Ovary (tissue), 9 donors: Measurements from ENCODE around the gene ECHDC3. TPM values are rescaled to one million over a fixed set of nuclear protein-coding genes. Genes with fewer than 3 reads are reported as not detected.
"Not testable (repeated sequence)": the region's sequence is repeated elsewhere in the genome, so short reads cannot be mapped to it uniquely, and the experiment has no call there.

Experiments used
- DNase-seq, 5 donors: peaks; one replicate each; pipeline ENCODE4 v3.0.0-alpha.2; 2019 to 2020
- H3K27ac ChIP-seq, 2 donors: fragments of 200-600 bp; one replicate each; pipeline versions ENCODE4 v1.5.1 to v1.8.0; 2019 to 2022
- H3K27me3 ChIP-seq: fragments of 200-600 bp; one replicate; pipeline ENCODE4 v1.8.0; 2022
- H3K36me3 ChIP-seq: fragments of 200-600 bp; sonication (generic); one replicate; pipeline ENCODE4 v1.5.1; 2019
- H3K4me1 ChIP-seq: one replicate; pipeline ENCODE4 v1.8.1; 2013; ENCODE audit warnings: mild to moderate bottlenecking, moderate library complexity; ENCODE audit not compliant: insufficient read depth
- H3K4me3 ChIP-seq: fragments of 200-600 bp; sonication (generic); one replicate; pipeline ENCODE4 v1.5.1; 2017
- H3K9me3 ChIP-seq, 2 donors: fragments of 200-600 bp in 1 of 2; sonication (generic) in 1 of 2; one replicate each; pipeline versions ENCODE4 v1.5.1 to v1.8.1; 2013 to 2019; ENCODE audit warnings: mild to moderate bottlenecking in 1 of 2, moderate library complexity in 1 of 2
- EP300 ChIP-seq: sonication (generic); formaldehyde crosslinking; IDR thresholded peaks from one replicate; pipeline ENCODE4 v1.6.1; 2017; ENCODE audit warnings: antibody characterized with exemption
- POLR2A ChIP-seq: fragments of 450-650 bp; IDR thresholded peaks from one replicate; pipeline ENCODE4 v1.6.1; 2017; ENCODE audit warnings: antibody characterized with exemption, mild to moderate bottlenecking, moderate library complexity
- WGBS, 3 donors: extraction: QIAGEN DNeasy Blood & Tissue Kit in 1 of 3; methylation state at CpG; one replicate each; pipeline versions ENCODE4 v1.1.5 to v1.1.7; 2013 to 2017; 5-methylcytosine and 5-hydroxymethylcytosine counted together
- intact Hi-C, 4 donors: fragments of 100-400 bp; cut with DNase I; formaldehyde crosslinking; loops; one replicate each; pipeline versions ENCODE4 v1.11.0 to v1.15.1; 2022 to 2023
- polyA plus RNA-seq, 2 donors: library from polyadenylated mRNA; stranded (reverse); fragments of 200-250 nt in 1 of 2; fragments of 350-450 nt in 1 of 2; fragmentation: Illumina TruSeq in 1 of 2; extraction: RNeasy Lipid Tissue Mini Kit (QIAGEN cat#74804) in 1 of 2; gene quantifications; one replicate each; pipeline ENCODE4 v1.2.3, GENCODE V29; 2013 to 2014
- total RNA-seq, 7 donors: library from RNA; depleted of rRNA in 2 of 7; stranded (reverse); fragments of >200 nt in 2 of 7; fragmentation: NEBNext Ultra II Directional in 3 of 7; extraction: Animal tissue kit (Norgen Biotek cat#: 25700) in 3 of 7; gene quantifications; one replicate each; pipeline versions ENCODE4 v1.1.0 to v1.2.4, GENCODE V29; 2016 to 2023
- TF ChIP-seq, protein P1 (sequence below), 3 donors: fragments of 450-650 bp in 2 of 3; fragments of 200-600 bp in 1 of 3; IDR thresholded peaks; one replicate each; pipeline versions ENCODE4 v1.5.1 to v1.8.0; 2016 to 2022; ENCODE audit warnings: antibody characterized with exemption in 3 of 3, mild to moderate bottlenecking in 1 of 3
- donor health status: DM: no; HTN: no; CAD: no; lungs with moderate emphysema.
- donor health status: DM: no; HTN: no; CAD: no.
- donor health status: Bipolar disorder and iron deficiency.
- donor health status: DM: yes; HTN: yes; CAD: no.
- donor health status: DM: no; HTN: no; CAD: no.
- donor health status: DM: yes; HTN: yes; CAD: no.

ECHDC3 gene
- total and polyA plus RNA-seq, 9 donors, result 13.1 to 33.2 (median 17.8) TPM

DNA sequence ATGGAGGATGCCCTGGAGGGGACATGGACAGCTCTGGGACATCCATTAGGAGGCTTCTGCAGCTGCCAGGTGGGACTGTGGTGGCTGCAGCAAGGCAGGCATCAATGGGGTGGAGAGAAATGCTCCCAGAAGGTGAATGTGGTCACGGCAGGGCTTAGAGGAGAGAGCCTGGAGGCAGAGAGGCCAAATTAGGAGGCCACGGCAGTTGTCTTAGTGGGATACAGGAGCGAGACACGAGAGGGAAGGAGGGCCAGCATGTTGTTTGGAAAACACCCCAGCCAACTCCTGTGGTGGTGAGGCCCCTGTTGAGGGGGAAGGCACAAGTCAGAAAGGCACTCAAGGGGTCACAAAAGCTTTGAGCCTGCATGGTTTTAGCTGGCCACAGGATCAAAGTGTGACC, 14.6 kb upstream of the ECHDC3 start:
- DNase-seq, result no peak
- 79 to 85% (median 79%) methylated on average over 4 of the region's 4 CpGs for WGBS, 3 donors

DNA sequence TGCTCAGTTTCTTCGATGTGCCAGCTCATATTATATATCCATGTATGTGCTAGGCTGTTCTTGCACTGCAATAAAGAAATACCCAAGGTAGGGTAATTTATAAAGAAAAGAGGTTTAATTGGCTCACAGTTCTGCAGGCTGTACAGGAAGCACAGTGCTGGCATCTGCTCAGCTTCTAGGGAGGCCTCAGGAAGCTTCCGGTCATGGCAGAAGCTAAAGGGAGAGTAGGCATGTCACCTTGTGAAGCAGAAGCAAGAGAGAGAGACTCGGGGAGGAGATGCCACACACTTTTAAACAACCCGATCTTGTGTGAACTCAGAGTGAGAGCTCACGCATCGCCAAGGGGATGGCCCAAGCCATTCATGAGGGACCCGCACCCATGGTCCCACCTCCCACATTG, 13.8 kb upstream of the ECHDC3 start:
- TF ChIP-seq, protein P1, sequence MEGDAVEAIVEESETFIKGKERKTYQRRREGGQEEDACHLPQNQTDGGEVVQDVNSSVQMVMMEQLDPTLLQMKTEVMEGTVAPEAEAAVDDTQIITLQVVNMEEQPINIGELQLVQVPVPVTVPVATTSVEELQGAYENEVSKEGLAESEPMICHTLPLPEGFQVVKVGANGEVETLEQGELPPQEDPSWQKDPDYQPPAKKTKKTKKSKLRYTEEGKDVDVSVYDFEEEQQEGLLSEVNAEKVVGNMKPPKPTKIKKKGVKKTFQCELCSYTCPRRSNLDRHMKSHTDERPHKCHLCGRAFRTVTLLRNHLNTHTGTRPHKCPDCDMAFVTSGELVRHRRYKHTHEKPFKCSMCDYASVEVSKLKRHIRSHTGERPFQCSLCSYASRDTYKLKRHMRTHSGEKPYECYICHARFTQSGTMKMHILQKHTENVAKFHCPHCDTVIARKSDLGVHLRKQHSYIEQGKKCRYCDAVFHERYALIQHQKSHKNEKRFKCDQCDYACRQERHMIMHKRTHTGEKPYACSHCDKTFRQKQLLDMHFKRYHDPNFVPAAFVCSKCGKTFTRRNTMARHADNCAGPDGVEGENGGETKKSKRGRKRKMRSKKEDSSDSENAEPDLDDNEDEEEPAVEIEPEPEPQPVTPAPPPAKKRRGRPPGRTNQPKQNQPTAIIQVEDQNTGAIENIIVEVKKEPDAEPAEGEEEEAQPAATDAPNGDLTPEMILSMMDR (IDR thresholded peaks at IDR 0.05), result no peak
- no peak for TF ChIP-seq POLR2A
- TF ChIP-seq EP300, result no peak
- no peak overlapping the region for H3K4me3 ChIP-seq
- H3K4me1 ChIP-seq, result no peaks in the 10 kb centered on the region
- WGBS, 3 donors, result 89 to 97% (median 96%) methylated on average over 7 of the region's 7 CpGs
- H3K9me3 ChIP-seq, result no peaks in the 10 kb centered on the region
- H3K27ac ChIP-seq, result no peak overlapping the region
- H3K27me3 ChIP-seq, result no peaks in the 10 kb centered on the region
- DNase-seq, result no peak
- no peaks in the 10 kb centered on the region for H3K36me3 ChIP-seq
- intact Hi-C loops, result loop anchor here in 3 of 4 donors (5.0 to 10.0 kb wide), 2 partner anchors 211 to 214 kb away; no protein-coding TSS in a partner anchor

More for the DNA sequence above, 14.6 kb upstream of the ECHDC3 start:
- H3K4me1 ChIP-seq, result no peaks in the 10 kb centered on the region
- intact Hi-C loops, result loop anchor here in 3 of 4 donors (5.0 to 10.0 kb wide), 2 partner anchors 210 to 213 kb away; no protein-coding TSS in a partner anchor
- H3K9me3 ChIP-seq, result no peaks in the 10 kb centered on the region
- H3K4me3 ChIP-seq, result no peak overlapping the region
- no peaks in the 10 kb centered on the region for H3K27me3 ChIP-seq
- H3K36me3 ChIP-seq, result no peaks in the 10 kb centered on the region
- TF ChIP-seq EP300 (no peak), POLR2A (no peak)
- TF ChIP-seq, protein P1 (IDR thresholded peaks at IDR 0.05), result no peak
- no peak overlapping the region for H3K27ac ChIP-seq

DNA sequence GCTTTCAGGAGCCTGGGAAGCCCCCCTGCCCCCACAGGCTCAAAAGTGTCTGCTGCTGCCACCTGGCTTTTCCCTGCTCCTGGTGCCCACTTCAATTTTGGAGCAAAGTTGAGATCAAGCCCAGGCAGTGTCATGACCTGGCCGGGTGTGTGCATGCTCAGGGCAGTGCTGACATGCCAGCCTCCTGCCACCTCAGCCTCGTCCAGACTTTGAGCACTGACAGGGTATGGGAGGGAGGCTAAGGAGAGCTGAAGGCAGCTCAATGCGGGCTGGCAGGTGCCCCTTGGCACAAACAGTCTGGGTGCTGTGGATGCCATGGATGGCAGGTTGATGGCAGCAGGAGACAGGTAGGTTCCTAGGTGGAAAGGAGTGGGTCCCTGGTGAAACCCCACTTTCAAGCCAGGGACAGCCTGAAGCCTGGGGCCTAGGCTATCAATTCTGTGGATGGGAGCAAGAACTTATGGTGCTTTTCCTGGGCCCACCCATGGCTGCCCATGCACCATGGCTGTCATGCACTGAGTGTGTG, 12.3 kb upstream of the ECHDC3 start:
- Histone ChIP-seq H3K27me3 (no peaks in the 10 kb centered on the region), H3K4me3 (no peak overlapping the region), H3K27ac (no peak overlapping the region), H3K4me1 (no peaks in the 10 kb centered on the region), H3K36me3 (no peaks in the 10 kb centered on the region), H3K9me3 (no peaks in the 10 kb centered on the region)
- whole genome bisulfite sequencing, 3 donors, result 85 to 96% (median 86%) methylated on average over 3 of the region's 3 CpGs
- DNase-seq, result no peak
- intact Hi-C loops, result loop anchor here in 3 of 4 donors (5.0 to 10.0 kb wide), 2 partner anchors 213 to 215 kb away; no protein-coding TSS in a partner anchor
- TF ChIP-seq, protein P1 (IDR thresholded peaks at IDR 0.05), result no peak
- TF ChIP-seq EP300 (no peak), POLR2A (no peak)

DNA sequence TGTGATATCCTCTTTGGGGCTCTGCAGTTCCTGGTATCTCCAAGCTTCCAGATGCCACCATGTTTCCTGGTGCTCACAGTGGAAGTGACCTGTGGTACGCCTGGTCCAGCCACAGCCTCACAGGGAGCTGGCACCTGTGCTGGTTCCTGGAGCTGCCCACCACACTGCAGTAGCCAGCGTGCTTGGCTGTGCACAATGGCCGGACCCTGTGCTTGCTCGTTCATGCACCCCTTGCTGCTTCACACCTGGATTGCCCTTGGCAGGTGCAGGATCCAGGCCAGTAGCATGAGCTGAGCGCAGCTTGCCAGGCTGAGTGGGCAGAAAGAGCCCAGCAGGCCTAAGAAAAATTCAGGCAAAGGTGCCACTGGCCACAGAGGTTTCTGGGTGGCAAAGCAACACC, 11.4 kb upstream of the ECHDC3 start:
- no peaks in the 10 kb centered on the region for H3K9me3 ChIP-seq
- H3K27me3 ChIP-seq, result no peaks in the 10 kb centered on the region
- no peak overlapping the region for H3K4me3 ChIP-seq
- no peaks in the 10 kb centered on the region for H3K4me1 ChIP-seq
- H3K36me3 ChIP-seq, result no peaks in the 10 kb centered on the region
- DNase-seq, result no peak
- WGBS, 3 donors, result 92 to 99% (median 98%) methylated on average over 5 of the region's 5 CpGs
- no peak overlapping the region for H3K27ac ChIP-seq
- intact Hi-C loops, result no loop called here
- TF ChIP-seq, protein P1 (IDR thresholded peaks at IDR 0.05), result no peak
- TF ChIP-seq POLR2A (no peak), EP300 (no peak)

DNA sequence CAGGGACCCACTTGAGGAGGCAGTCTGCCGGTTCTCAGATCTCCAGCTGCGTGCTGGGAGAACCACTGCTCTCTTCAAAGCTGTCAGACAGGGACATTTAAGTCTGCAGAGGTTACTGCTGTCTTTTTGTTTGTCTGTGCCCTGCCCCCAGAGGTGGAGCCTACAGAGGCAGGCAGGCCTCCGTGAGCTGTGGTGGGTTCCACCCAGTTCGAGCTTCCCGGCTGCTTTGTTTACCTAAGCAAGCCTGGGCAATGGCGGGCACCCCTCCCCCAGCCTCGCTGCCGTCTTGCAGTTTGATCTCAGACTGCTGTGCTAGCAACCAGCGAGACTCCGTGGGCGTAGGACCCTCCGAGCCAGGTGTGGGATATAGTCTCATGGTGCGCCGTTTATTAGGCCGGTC, 5.4 kb upstream of the ECHDC3 start:
- H3K4me1 ChIP-seq, H3K4me3 ChIP-seq, H3K27me3 ChIP-seq, H3K27ac ChIP-seq, intact Hi-C loops, DNase-seq, H3K36me3 ChIP-seq, H3K9me3 ChIP-seq: not testable (repeated sequence)
- 29% methylated on average over 1 of the region's 15 CpGs; no CpG with 5 or more reads in 2 of the 3 donors for WGBS, 3 donors

DNA sequence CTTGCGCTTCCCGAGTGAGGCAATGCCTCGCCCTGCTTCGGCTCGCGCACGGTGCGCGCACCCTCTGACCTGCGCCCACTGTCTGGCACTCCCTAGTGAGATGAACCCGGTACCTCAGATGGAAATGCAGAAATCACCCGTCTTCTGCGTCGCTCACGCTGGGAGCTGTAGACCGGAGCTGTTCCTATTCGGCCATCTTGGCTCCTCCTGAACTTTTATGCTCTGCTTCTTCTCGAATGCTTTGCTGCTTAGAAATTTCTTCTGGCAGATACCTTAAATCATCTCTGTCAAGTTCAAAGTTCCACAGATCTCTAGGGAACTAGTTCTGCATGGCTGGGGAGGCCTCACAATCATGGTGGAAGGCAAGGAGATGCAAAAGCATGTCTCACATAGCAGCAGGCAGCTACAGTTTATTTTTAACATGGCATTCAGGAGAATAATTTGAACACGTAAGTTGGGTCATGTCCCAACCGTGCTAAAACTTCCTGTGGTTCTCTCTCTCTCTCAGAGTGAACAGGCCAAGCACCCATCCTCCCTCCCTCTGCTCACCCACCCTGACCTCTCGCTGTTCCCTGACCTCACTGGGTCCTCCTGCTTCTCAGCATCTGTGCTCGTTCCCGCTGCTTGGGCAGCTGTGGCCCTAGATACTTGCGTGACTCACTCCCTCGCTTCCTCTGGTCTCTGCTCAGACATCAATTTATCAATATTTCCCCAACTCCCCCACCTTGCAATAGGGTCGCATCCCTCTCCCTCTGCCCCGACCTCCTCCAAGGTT, 4.7 kb upstream of the ECHDC3 start:
- not testable (repeated sequence) for H3K4me3 ChIP-seq

More for the DNA sequence above, 4.7 kb upstream of the ECHDC3 start:
- H3K4me1 ChIP-seq, DNase-seq, H3K36me3 ChIP-seq, intact Hi-C loops, H3K27me3 ChIP-seq, H3K27ac ChIP-seq, H3K9me3 ChIP-seq: not testable (repeated sequence)
- whole genome bisulfite sequencing, 3 donors, result 50 to 82% (median 71%) methylated on average over 17 to 27 of the region's 27 CpGs
